Choroid plexus epithelial cell (primary cell): ENCODE measurements around the gene MTOR.

Experiments used
- DNase-seq: peaks from one replicate; pipeline ENCODE4 v3.0.0-alpha.2; 2010; ENCODE audit warnings: low read depth
- H3K4me3 ChIP-seq: 2 replicates; pipeline ENCODE4 v1.5.1; 2011; ENCODE audit warnings: low read depth, mild to moderate bottlenecking, control low read depth, low read length, moderate library complexity
- CTCF ChIP-seq: conservative IDR thresholded peaks from 2 replicates; pipeline ENCODE4 v1.5.1; 2011; ENCODE audit warnings: low read depth, mild to moderate bottlenecking, control low read depth, inconsistent platforms, low read length, moderate library complexity

MTOR gene

GRCh38 chr1:11266268-11267074 lies 4.1 kb upstream of the MTOR start:
- no peak for DNase-seq
- no peak overlapping the region for H3K4me3 ChIP-seq
- no peak for TF ChIP-seq CTCF

DNA sequence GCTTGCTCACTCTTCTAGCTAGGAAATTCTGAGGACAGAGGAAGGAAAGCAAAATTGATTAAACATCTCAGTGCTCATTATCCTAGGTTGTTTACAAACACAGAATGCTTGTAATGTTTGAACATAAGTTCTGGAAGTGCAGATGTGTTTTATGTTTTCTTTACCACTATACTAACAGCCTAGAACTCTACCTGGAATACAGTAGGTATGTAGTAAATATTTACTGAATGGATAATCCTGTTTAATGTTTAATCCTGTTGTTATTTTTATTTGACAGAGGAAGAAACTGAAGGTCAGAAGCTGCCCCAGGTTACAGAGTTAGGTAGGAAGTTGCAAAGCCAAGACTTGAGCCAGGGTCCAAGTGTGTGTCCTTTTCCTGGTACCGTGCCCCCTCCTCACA lies 6.1 kb downstream of the MTOR start:
- no peak for TF ChIP-seq CTCF
- H3K4me3 ChIP-seq, result no peak overlapping the region
- no peak for DNase-seq

- no peak for TF ChIP-seq CTCF
- H3K4me3 ChIP-seq, result no peak overlapping the region
- no peak for DNase-seq
Observed at GRCh38 chr1:11253226-11253625, 9.1 kb downstream of the MTOR start.

DNA sequence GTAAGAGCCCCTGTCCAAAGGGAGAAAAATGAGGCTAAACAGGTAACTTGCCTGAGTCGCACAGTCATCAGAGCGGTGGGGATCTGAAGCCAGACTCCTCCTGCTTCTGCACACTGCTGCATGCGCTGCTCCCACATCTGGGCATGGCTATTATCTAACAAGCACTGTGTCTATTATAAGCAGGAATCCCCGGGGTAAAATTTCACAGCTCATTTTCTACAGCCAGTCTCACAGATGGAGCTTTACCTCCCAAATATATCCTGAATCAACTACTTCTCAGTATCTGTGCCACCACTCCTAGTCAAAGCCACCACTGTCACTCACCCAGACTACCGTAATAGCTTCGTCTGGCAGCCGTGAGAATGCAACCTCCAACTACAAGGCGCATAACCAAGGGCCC lies 9.8 kb downstream of the MTOR start:
- DNase-seq, result no peak
- no peak overlapping the region for H3K4me3 ChIP-seq
- no peak for TF ChIP-seq CTCF

DNA sequence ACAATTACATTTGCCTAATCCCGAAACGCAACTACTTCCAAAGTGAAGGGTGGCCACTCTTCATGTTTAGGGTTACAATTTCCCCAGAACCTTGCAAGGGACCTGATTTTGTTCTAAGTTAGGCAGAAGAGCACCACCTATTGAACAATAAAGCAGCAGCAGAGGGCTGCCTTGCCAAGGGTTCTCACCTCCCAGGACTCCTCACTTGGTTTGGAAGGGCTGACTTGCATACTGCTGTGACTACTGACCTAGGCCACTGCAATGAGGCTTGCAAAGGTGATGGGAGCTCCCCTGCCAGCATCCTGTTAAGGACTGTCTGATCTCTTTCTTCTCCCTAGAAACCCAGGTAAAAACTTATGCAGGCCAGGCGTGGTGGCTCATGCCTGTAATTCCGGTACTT lies 14.2 kb downstream of the MTOR start:
- DNase-seq, result no peak
- no peak overlapping the region for H3K4me3 ChIP-seq
- TF ChIP-seq CTCF, result peak; percentile 16

GRCh38 chr1:11245904-11246719 lies 16.2 kb downstream of the MTOR start:
- no peak for TF ChIP-seq CTCF
- H3K4me3 ChIP-seq, result no peak overlapping the region
- no peak for DNase-seq
